GM15510 (cell line): ENCODE measurements around the gene CYB5R3.

Experiments used
- POLR2A ChIP-seq: IDR thresholded peaks from 3 replicates; pipeline ENCODE4 v1.6.1; 2011; ENCODE audit warnings: borderline replicate concordance; ENCODE audit not compliant: insufficient read length; ENCODE audit errors: extremely low read depth

CYB5R3 gene

GRCh38 chr22:42654436-42655073 lies 5.4 kb upstream of the CYB5R3 start:
- TF ChIP-seq POLR2A, result no peak

DNA sequence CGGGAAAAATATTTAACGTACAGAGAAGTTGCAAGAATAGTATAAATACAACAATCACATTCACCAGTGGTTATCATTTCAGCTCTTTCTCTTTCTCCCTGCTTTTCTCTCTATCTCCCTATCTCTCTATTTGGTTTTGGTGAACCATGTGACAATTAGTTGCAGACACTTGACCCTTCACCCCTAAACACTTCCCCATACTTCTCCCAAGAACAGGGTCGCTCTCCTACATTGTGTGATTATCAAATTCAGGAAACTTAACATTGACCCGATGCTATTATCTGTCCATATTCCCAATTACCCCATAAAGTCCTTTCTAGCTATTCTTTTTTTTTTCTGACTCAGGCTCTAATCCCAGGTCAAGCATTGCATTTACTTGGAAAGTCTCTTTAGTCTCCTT lies 4.8 kb upstream of the CYB5R3 start:
- TF ChIP-seq POLR2A, result no peak

GRCh38 chr22:42651134-42651533 lies 1.9 kb upstream of the CYB5R3 start:
- no peak for TF ChIP-seq POLR2A

DNA sequence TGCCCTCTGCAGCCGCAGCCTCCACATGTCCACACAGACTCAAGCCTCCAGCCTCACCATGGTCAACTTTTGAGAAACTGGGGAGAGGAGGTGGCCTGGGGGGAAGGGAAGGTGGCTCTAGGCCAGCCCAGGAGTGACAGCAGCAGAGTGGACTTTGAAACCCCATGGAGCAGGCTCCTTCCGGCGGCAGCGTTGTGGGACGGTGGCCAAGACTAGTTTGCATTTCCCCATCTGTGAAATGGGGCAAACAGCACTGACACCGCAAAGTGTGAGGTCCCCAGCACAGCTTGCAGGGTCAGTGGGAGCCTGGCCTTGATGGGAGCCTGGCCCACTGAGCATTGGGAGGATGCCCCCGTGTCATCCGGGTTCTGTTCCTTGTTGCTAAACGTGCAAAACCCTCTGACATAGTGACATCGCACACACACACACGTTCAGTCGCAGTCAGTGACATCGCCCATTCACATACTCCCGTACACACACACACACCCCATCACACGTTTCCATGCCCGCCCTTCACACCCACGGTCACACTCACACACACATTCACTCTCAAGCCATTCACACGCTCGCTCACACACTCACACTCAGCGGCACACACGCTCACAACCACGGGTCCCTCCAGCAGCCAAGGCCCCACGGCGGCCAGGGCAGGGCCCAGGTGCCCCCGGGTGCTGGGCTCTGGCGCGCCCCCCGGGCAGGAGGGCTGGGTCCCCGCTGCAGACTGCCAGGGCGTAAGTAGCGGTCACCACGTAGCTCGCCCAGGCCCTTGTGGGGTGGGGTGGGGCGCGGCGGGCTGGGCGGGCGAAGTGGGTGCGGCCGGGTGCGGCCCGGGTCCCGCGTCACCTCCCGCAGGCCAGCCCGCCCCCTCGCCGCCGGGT lies 585 bp downstream of the CYB5R3 start:
- no peak for TF ChIP-seq POLR2A

- TF ChIP-seq POLR2A, result no peak
Measured at GRCh38 chr22:42648017-42648367, 1.2 kb downstream of the CYB5R3 start.

DNA sequence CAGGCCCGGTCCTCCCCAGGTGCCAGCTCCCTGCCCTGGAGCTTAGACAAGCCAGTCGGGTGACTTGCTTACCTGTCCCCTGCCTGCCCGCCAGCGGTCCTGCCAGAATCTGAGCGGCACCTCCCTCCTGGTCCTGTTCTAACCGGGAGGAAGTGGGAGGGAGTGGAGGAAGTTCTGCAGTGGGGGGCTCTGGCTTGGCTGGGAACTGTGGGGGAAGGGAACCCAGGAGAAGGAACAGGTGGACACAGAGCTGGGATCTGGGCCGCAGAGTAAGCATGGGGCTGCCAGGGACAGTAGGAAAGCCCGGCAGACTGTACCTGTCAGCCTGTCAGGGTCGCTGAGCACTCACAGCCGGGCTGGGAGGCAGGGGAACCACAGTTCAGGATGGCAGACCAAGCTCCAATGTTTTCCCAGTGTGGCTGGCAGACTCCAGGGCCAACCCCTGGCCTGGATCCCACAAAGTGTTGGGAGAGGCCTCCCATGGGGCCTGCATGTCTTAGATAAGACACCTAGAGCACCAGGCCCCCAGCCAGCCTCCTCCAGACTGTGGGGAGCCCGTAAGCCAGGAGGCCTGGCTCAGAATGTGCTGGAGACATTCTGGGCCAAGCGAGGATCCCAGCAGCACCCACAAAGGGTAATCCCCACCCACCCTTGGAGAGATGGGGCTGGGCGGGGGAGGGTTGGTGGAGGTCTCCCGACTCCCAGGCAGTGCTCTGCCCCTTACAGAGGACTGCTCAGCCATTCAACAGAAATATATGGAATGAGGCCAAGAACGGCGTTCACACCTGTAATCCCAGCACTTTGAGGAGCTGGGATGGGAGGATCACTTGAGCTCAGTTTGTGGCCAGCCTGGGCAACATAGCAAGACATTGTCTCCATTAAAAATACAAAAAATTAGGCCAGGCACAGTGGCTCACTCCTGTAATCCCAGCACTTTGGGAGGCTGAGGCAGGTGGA lies 2.3 kb downstream of the CYB5R3 start:
- TF ChIP-seq POLR2A, result no peak

- no peak for TF ChIP-seq POLR2A
Measured at GRCh38 chr22:42645938-42646568, 3.1 kb downstream of the CYB5R3 start.

DNA sequence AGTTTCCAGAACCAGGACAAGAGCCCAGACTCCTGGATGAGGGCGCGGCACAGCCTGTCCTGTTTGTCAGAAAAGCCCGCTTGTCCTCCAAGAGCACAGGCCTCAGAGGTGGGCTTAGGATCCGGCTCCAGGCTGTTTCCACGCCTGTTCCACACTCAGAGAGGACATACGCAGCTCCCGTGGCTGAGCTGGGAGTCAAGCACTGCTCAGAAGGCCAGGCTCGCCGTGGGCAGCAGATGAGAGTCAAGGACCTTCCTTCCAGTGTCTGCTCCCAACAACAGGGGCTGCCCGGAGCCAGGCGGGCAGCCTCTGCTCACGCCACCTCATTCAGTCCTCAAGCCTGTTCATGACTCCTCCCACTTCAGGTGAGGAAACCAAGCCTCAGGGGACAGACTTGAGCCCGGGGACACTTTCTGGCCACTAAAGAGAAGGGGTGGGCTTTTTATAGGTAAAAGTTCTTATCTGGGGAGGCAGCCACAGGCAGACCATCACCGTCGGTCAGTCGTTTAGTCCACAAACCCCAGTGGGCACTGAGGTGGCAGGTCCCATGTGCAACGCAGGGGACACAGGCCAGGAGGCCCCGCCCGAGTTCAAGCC lies 3.8 kb downstream of the CYB5R3 start:
- TF ChIP-seq POLR2A, result no peak

DNA sequence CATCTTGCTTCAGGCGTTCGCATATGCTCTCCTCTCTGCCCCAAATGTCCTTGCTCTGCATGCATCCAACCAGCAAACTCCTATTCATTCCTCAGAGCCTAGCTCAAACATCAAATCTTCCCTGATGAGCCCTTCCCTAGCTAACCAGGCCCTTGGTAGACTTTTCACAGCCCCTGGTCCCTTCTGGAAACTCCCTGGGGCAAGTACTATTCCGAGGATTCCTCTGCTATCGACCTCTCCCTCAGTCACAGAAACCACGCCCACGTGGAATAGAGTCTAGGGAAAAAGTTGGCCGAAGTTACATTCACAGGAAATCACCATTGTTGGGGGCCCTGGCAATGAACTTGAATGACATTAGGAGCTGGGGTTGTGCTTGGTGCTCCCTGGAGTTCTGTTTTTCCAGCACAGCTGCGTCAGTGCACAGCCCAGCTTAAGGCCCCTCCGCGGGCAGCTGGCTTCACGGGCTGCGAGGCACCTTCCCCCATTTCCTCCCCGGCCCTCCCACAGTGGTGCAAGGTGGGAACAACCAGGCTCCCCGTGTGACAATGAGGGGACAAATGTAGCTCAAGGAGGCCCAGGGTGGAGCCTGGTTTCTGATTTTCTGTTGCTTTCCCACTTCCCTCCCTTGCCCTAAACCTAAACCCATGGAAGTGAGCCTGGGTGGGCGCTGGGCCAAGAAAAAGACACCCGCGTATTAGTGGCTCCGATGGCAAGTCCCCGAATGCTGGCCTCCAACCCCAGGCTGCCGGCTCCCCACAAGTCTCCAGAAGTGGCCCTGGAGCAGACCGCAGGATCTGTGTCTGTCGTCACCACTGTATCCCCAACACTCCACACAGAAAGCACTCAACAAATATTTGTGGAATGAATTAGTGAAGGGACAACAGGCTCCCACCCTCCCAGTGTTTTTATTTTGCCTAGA lies 4.5 kb downstream of the CYB5R3 start:
- no peak for TF ChIP-seq POLR2A

DNA sequence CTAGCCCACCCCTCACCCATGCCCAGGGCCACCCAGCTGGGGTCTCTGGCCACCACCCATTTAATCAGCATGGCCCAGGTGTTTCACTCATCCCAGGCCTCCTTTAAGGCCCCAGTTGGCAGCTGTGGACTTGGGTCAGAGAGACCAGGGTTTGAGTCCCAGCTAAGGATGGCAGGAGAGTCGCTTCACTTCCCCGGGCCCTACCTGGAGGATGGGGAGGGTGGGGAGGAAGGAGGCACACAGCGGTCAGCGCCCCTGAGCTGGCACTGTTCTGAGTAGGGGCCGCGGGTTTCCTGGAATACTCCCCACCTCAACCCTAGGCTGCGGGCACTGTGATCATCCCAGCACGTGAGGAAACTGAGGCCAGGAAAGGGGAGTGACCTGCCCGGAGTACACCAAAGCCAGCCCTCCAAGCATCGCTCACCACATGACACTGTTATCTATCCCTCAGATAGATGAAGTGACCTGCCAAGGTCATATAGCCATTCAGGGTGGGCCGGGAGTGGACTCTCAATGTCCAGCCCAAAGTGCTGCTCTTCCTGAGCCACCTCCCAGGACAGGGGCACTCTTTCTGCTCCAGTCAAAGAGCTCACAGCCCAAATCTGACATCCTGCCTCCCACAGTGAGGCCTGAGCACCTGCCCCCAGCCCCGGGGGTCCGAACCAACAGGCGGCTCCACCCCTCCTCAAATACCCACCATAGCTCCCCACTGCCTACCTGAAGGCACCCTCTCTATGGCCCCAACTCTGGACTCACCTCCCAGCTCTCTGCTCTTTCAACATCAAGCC lies 5.4 kb downstream of the CYB5R3 start:
- TF ChIP-seq POLR2A, result no peak

- no peak for TF ChIP-seq POLR2A
Measured at GRCh38 chr22:42642806-42643633, 6.2 kb downstream of the CYB5R3 start.
